GM20431 (cell line): ENCODE measurements around the gene HSD11B1L.

Experiments used
- in situ Hi-C: fragments of 300-500 bp; cut with MseI, MboI; formaldehyde crosslinking; loops from one replicate; pipeline ENCODE4 v1.15.0; 2020; ENCODE audit warnings: low sequenced_read_pairs; ENCODE audit not compliant: unreplicated experiment

HSD11B1L gene

DNA sequence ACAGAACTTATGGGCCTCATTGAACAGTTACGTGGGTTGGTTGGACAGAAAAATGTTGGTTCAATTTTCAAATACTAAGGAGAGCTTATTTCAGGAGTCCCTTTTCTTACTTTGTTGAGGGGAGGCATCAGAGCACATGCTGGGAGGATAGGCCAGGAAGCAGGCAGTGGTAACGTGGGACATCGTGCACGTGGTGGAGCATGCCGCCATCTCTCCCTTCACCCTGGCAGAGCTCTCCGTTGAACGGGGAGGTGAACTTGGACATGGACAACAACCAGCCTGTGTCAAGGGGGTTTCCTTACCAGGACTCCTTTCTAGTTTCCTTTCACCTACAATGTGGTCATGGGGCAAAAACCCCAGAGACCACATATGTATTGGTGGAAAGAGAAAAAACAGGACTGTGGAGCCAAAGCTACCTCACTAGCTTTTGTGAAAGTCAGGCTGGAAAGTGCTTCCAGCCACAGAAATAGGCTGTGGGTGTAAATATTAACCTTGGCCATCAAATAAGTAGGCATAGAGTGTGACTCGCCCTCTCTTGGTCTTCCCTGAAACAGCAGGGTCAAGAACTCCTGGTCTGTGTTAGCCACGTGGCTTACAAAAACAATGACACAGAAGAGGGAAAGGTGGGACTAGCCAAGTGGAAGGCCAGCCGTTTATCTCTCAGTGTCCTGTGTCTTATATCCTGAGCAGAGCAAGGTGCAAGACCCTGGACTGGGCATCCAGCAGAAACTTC is 14.9 kb upstream of the HSD11B1L start:
- in situ Hi-C loops, result no loop called here

- in situ Hi-C loops, result no loop called here
These were observed 13.8 kb upstream of the HSD11B1L start for GRCh38 chr19:5666921-5667610.

- in situ Hi-C loops, result no loop called here
These were observed 13.0 kb upstream of the HSD11B1L start for GRCh38 chr19:5667751-5668271.

- in situ Hi-C loops, result no loop called here
These were observed 11.6 kb upstream of the HSD11B1L start for GRCh38 chr19:5669212-5669611.

DNA sequence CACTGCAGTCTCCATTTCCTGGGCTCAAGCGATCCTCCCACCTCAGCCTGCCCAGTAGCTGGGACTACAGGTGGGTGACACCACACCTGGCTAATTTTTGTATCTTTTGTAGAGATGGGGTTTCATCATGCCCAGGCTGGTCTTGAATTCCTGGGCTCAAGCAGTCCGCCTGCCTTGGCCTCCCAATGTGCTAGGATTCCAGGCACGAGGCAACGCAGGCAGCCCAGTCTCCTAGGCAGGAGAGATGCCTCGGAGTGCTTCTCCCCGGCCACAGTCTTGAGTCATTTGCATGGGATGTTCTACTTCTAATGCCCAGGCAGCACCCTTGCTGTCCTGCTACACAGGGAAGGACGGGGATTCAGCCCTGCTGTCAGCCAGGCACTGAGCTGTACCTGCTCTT is 9.2 kb upstream of the HSD11B1L start:
- in situ Hi-C loops, result no loop called here

DNA sequence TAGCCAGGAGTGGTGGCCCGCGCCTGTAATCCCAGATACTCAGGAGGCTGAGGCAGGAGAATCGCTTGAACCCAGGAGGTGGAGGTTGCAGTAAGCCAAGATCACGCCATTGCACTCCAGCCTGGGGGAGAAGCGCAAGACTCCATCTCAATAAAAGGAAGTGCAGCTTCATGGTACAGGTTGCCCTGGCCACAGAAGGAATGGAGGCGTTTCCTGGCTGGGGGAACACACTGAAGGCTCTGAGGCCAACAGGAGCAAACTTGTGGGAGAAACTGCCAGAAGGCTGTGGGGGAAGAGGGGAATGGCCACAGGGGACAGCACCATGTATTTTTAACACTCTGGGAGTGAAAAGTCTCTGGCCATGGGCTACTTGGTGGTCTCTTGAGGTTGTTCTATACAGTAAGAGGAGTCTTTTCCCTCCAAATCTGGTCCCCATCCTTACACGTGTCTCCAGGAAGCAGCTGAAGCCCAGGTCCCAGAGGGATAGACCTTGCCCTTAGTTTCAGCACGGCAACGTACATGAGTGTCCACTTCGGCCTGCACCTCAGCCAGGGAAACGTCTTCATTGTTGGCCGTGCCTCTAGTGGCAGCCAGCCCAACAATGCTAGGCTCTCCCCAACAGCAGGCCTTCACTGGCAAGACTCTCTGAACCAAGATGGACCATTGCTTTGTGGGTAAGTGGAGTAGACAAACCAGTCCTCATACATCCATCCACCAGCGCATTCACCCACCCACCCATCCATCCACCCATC is 7.9 kb upstream of the HSD11B1L start:
- in situ Hi-C loops, result no loop called here

DNA sequence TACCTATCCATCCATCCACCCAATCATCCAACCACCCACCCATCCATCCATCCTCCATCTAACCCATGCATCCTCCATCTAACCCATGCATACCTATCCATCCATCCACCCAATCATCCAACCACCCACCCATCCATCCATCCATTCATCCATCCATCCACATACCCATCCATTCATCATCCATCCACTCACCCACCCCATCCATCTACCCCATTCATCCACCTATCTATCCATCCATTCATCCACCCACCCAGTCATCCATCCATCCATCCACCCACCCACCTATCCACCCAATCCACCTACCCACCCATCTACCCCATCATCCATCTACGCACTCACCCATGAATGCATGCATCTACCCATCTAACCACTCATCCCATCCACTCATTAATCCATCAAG is 7.1 kb upstream of the HSD11B1L start:
- in situ Hi-C loops, result no loop called here

- in situ Hi-C loops, result no loop called here
These were observed 6.1 kb upstream of the HSD11B1L start for GRCh38 chr19:5674714-5675113.

- in situ Hi-C loops, result no loop called here
These were observed 4.6 kb upstream of the HSD11B1L start for GRCh38 chr19:5676105-5676771.

DNA sequence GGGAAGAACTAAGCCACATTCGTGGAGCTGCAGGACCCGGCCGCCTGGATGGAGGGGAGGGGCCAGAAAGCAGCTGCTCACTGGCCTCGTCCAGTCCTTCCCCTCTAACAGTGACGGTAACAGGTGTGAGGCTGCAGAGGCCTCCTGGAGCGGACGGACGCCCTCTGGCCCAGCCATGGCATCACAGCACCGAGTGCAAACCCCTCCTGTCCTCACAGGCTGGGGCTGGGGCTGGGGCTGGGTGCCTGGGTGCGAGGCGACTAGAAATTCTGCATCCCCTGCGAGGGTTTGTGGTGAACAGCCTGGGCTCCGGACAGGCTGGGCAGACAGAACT is 4.1 kb upstream of the HSD11B1L start:
- in situ Hi-C loops, result no loop called here

- in situ Hi-C loops, result no loop called here
These were observed 3.7 kb upstream of the HSD11B1L start for GRCh38 chr19:5677136-5677535.

GRCh38 chr19:5677580-5677979 is 3.2 kb upstream of the HSD11B1L start:
- in situ Hi-C loops, result no loop called here

DNA sequence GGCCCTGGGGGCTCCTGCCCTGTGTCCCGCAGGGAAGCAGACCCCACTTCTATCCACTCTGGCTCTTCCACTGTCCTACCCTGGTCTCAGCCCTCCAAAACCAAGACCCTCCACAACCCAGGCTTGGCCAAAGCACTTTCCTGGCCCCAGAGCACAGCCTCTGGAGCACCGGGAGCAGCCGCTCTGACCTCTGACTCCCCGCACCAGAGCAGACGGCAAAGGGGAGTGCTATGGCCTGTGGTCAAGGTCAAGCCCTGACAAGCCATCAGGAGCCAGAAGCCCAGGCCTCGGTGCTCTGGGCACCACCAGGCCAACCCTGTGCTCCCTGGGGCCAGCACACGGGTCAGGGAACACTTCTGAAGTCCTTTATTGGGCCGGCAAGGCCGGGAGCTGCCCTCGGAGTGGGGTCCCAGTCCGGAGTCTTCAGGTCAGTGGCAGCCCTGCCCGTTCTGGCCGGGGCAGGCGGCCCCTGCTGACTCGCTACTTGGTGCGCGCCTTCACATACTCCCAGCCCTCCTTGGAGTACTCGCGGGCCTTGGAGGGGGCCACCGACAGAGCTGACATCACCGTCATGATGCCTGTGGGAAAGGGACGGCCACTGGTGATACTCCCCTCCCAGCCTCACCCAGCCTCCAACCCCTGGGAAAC is 2.6 kb upstream of the HSD11B1L start:
- in situ Hi-C loops, result no loop called here

- in situ Hi-C loops, result no loop called here
These were observed 1.3 kb upstream of the HSD11B1L start for GRCh38 chr19:5679289-5680083.

- in situ Hi-C loops, result no loop called here
These were observed 767 bp upstream of the HSD11B1L start for GRCh38 chr19:5680084-5680436.

DNA sequence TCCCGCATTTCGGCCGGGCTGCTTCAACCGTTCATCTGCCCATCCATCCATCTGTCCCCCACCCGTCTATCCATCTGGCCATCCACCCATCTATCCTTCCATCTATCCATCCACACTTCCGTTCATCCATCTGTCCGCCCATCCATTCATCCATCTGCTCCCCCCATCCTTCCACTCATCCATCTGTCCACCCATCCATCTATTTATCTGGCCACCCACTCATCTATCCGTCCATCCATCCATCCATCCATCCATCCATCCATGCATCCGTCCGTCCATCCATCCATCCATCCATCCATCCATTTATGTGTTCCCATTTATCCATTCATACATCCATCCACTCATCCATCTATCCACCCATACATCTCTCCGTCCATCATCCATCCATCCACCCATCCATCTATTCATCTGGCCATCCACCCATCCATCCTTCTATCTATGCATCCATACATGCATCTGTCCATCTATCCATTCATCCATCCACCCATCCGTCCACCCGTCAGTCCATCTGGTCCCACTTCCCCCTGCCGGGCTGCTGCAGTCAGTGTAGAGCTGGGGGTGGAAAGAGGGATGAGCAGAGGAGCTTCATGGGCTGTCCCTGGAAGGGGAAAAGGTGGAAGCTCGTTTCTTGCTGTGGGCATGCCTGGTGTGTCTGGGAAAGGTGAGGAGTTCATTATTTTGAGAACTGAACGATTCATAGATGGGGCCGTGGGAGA is 722 bp downstream of the HSD11B1L start:
- in situ Hi-C loops, result no loop called here

GRCh38 chr19:5682107-5682482 is 1.3 kb downstream of the HSD11B1L start:
- in situ Hi-C loops, result no loop called here

- in situ Hi-C loops, result no loop called here
These were observed 2.5 kb downstream of the HSD11B1L start for GRCh38 chr19:5683177-5683886.
